ENCODE measurements around the gene IRF9. TPM values are rescaled to one million over a fixed set of nuclear protein-coding genes. Genes with fewer than 3 reads are reported as not detected.

The IRF9 gene
- polyA plus RNA-seq, 1 experiment = 48.4 TPM

GRCh38 chr14:24127673-24128072, 33.4 kb upstream of the IRF9 start:
- Histone ChIP-seq H3K4me3 (ENCODE audit: low read depth, low read length) (no peak overlapping the region), H3K9me3 (ENCODE audit: control insufficient read depth, insufficient read depth, low read length) (no peaks in the 10 kb centered on the region), H3K27me3 (ENCODE audit: control insufficient read depth, insufficient read depth, low read length) (no peaks in the 10 kb centered on the region), H3K27ac (ENCODE audit: low read depth, low read length) (no peak overlapping the region)
- TF ChIP-seq CTCF (IDR thresholded peaks at IDR 0.05; ENCODE audit: low read depth, low read length) = no peak
- POLR2A ChIA-PET = no interaction called here
- CTCF ChIA-PET = interaction anchor here (1.2 kb wide), 1 partner anchor 19 kb away, joined by 5 read pairs; no protein-coding TSS in a partner anchor
- no peak for DNase-seq (ENCODE audit: low read depth, low spot score)

- no peaks in the 10 kb centered on the region for H3K9me3 ChIP-seq (ENCODE audit: control insufficient read depth, insufficient read depth, low read length)
- no peak for TF ChIP-seq CTCF (IDR thresholded peaks at IDR 0.05; ENCODE audit: low read depth, low read length)
- POLR2A ChIA-PET = no interaction called here
- DNase-seq (ENCODE audit: low read depth, low spot score) = no peak
- no peak overlapping the region for H3K4me3 ChIP-seq (ENCODE audit: low read depth, low read length)
- CTCF ChIA-PET = interaction anchor here (1.7 kb wide), 1 partner anchor 167 kb away, joined by 5 read pairs; no protein-coding TSS in a partner anchor
- no peaks in the 10 kb centered on the region for H3K27me3 ChIP-seq (ENCODE audit: control insufficient read depth, insufficient read depth, low read length)
- no peak overlapping the region for H3K27ac ChIP-seq (ENCODE audit: low read depth, low read length)
Observed at GRCh38 chr14:24129410-24129998, 31.6 kb upstream of the IRF9 start.

- POLR2A ChIA-PET = no interaction called here
- Histone ChIP-seq H3K27ac (ENCODE audit: low read depth, low read length) (no peak within 1 kb of the TSS), H3K9me3 (ENCODE audit: control insufficient read depth, insufficient read depth, low read length) (no peaks in the 10 kb centered on the region), H3K27me3 (ENCODE audit: control insufficient read depth, insufficient read depth, low read length) (no peaks in the 10 kb centered on the region), H3K4me3 (ENCODE audit: low read depth, low read length) (no peak within 1 kb of the TSS)
- DNase-seq (ENCODE audit: low read depth, low spot score) = no peak
- no peak for TF ChIP-seq CTCF (IDR thresholded peaks at IDR 0.05; ENCODE audit: low read depth, low read length)
- CTCF ChIA-PET = no interaction called here
Observed at GRCh38 chr14:24130380-24130716, 30.7 kb upstream of the IRF9 start, which contains the start of gene FITM1. Gene FITM1, plus strand, starts transcription at chr14:24130659. Its CDS starts 905 bp downstream, at chr14:24131564.

GRCh38 chr14:24130717-24131548, 30.1 kb upstream of the IRF9 start:
- no peak overlapping the region for H3K4me3 ChIP-seq (ENCODE audit: low read depth, low read length)
- H3K9me3 ChIP-seq (ENCODE audit: control insufficient read depth, insufficient read depth, low read length) = no peaks in the 10 kb centered on the region
- ChIA-PET CTCF (no interaction called here), POLR2A (no interaction called here)
- TF ChIP-seq CTCF (IDR thresholded peaks at IDR 0.05; ENCODE audit: low read depth, low read length) = no peak
- no peaks in the 10 kb centered on the region for H3K27me3 ChIP-seq (ENCODE audit: control insufficient read depth, insufficient read depth, low read length)
- no peak overlapping the region for H3K27ac ChIP-seq (ENCODE audit: low read depth, low read length)
- no peak for DNase-seq (ENCODE audit: low read depth, low spot score)

GRCh38 chr14:24131549-24131966, 29.5 kb upstream of the IRF9 start:
- CTCF ChIA-PET = no interaction called here
- Histone ChIP-seq H3K9me3 (ENCODE audit: control insufficient read depth, insufficient read depth, low read length) (no peaks in the 10 kb centered on the region), H3K27ac (ENCODE audit: low read depth, low read length) (no peak overlapping the region), H3K4me3 (ENCODE audit: low read depth, low read length) (no peak overlapping the region), H3K27me3 (ENCODE audit: control insufficient read depth, insufficient read depth, low read length) (no peaks in the 10 kb centered on the region)
- no peak for TF ChIP-seq CTCF (IDR thresholded peaks at IDR 0.05; ENCODE audit: low read depth, low read length)
- no peak for DNase-seq (ENCODE audit: low read depth, low spot score)
- POLR2A ChIA-PET = no interaction called here

All from AG04450 (cell line).